ENCODE results near the gene HHIP. TPM values are rescaled to one million over a fixed set of nuclear protein-coding genes. Genes with fewer than 3 reads are reported as not detected.

The HHIP gene
- total RNA-seq, 1 experiment from 2014 or later, result 0.17 TPM

GRCh38 chr4:144709159-144709558, 63.2 kb downstream of the HHIP start:
- peak; percentile 89 for DNase-seq (ENCODE audit: low read depth)

DNA sequence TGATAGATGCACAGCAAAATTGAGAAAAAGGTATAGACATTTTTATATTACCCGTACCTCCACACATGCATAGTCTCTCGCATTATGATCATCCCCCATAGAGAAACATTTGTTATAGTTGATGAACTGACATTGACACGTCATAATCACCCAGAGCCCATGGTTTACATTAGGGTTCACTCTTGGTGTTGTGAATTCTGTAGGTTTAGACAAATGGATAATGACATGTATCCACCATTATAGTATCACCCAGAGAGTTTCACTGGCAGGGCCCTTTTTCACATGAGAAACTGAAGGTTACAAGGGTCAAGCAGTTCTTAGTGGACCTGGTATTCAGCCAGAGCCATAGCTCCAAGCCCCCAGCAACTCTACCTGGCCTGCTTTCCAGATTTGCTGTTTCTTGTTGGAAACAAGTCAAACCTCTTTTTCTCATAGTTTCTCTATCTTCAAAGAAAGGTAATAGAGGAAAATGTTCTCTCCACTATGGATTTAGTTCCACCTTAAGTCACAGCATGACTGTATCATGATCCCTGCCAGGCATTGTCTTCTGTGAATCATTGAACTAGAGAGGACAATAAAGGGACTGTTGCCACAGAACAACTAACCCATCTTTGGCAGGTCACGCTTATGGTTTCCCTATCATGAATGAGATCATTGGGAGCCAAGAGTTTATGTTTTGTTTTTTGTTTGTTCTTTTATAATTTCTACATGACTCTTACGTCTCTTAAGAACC, 64.0 kb downstream of the HHIP start:
- peak; percentile 94 for DNase-seq (ENCODE audit: low read depth)

GRCh38 chr4:144710526-144710912, 64.6 kb downstream of the HHIP start:
- peak; percentile 62 for DNase-seq (ENCODE audit: low read depth)

DNA sequence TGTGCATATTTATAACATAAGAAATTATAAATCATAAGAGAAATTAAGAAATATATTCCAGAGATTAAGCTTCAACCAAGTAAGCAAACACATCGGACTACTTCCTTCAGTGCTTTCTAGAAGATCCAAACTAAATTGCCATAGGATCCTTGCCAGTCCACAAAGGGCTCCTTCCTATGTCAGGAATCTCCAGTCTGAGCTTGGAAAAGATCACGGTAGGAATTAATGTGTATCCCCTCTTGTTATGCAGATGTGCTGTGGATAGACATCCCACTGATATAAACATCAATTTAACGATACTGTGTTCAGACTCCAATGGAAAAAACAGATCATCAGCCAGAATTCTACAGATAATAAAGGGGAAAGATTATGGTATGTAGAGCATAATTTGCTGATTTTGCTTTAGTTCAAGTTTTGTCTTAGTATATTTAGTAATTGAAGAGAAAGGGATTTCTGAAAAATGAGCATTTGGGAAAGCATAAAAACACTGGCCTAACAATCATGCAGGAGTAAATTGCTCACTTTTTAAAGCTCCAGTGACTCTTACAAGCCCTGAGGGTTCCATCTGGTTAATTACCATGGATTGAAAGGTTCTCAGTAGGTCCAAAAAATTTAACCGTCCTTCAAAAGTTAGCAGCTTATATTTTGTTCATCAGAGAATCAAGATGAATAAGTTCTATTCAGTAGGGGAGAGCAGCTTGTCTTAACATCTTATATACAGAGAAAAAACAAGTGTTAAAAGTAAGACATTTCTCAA, 65.9 kb downstream of the HHIP start:
- DNase-seq (ENCODE audit: low read depth), result peak; percentile 38

GRCh38 chr4:144712775-144713174, 66.8 kb downstream of the HHIP start:
- peak; percentile 64 for DNase-seq (ENCODE audit: low read depth)

- DNase-seq (ENCODE audit: low read depth), result no peak
Measured at GRCh38 chr4:144714166-144714565, 68.2 kb downstream of the HHIP start.

GRCh38 chr4:144715230-144715629, 69.3 kb downstream of the HHIP start:
- no peak for DNase-seq (ENCODE audit: low read depth)

DNA sequence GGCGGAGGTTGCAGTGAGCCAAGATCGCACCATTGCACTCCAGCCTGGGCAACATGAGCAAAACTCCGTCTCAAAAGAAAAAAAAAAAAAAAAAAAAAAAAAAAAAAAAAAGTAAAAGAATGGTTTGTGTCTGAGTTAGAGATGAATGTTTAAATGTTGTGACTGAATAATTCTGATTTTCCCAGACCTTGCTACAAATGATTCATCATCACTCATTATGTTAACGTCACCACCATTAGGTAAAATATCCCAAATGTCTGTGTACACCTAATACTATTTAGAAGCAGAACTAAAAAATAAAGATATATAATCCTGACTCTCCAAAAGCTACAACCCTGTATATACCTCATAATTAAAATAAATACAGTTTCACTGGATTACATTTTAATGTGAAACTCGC, 70.8 kb downstream of the HHIP start:
- DNase-seq (ENCODE audit: low read depth), result peak; percentile 51

DNA sequence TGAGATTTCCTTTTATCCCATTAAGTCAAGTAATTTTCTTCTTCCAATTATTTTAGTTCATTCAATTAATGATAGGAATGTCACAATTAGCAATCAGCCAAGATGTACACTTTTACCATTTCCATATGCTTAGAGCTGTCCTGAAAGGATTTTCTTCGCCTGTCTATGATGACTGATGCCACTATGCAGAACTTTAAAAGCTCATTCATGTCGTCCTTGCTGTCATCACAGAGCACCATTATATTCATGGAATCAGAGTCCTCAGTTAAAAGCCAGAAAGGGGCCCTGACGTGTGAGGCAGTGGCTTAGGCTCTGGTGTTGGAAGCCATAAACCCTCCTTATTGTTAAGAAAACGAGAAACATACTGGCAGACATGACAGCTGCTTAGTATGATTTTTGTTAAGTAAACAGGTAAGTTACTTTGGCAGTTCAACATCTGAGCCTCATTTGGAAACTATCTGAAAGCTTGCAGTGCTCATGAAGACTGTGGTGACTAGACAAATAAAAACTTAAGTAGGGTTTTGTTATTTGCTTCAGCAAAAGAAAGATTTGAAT, 73.1 kb downstream of the HHIP start:
- no peak for DNase-seq (ENCODE audit: low read depth)

DNA sequence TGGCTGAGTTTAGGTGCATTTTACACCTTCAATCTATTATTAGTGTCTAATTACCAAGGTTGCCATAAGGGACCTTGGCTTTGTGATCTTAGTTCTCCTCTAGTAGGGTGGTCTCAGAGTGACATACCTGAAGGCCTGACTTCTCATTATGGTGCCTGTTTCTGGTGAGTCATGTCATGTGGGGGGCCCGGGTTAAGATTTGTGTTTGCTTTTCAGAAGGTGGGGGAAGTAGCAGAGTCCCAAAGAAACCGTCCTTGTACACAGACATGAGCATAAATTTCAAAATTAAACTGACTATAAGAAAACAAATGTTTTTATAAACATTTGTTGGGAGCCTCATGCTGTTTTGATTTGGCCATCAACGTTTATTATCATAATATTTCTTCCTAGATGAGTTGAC, 74.5 kb downstream of the HHIP start:
- no peak for DNase-seq (ENCODE audit: low read depth)

DNA sequence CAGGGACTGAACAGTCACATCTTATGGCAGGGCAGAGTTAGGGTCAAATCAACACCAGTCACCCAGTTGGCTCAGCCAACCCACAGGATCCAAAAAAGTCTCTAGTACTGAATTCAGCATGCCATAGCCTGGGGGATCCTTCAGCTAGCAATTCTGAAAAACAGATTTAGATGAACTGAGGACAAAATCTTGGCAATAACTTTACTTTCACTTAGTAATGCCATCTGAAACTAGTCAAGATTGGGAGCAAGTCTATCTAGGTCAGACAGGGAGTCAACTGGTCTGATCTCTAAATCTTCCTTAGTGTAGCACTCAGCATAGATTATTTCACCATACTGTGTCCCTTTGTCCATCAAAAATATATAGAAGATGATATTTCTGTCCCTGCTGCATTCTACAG, 76.0 kb downstream of the HHIP start:
- peak; percentile 18 for DNase-seq (ENCODE audit: low read depth)

DNA sequence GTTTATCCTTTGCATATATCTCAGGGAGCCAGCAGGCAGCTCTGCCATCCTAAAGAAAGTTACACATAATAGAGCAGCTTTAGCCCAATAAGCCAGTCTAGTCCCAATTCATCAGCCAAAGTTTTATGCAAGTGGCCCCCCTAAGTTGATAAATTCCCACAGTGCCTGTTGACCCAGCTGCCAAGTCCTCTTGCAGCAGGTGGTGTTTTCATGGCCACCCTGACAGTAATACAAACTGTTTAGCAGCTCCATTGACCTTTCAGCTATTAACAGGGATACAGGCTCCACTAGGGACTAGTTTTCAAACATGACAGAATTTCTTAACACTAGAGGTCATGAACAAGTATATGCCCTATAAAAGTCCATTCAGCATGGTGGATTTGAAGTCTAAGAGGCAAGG, 77.5 kb downstream of the HHIP start:
- no peak for DNase-seq (ENCODE audit: low read depth)

GRCh38 chr4:144729175-144729574, 83.2 kb downstream of the HHIP start:
- no peak for DNase-seq (ENCODE audit: low read depth)

DNA sequence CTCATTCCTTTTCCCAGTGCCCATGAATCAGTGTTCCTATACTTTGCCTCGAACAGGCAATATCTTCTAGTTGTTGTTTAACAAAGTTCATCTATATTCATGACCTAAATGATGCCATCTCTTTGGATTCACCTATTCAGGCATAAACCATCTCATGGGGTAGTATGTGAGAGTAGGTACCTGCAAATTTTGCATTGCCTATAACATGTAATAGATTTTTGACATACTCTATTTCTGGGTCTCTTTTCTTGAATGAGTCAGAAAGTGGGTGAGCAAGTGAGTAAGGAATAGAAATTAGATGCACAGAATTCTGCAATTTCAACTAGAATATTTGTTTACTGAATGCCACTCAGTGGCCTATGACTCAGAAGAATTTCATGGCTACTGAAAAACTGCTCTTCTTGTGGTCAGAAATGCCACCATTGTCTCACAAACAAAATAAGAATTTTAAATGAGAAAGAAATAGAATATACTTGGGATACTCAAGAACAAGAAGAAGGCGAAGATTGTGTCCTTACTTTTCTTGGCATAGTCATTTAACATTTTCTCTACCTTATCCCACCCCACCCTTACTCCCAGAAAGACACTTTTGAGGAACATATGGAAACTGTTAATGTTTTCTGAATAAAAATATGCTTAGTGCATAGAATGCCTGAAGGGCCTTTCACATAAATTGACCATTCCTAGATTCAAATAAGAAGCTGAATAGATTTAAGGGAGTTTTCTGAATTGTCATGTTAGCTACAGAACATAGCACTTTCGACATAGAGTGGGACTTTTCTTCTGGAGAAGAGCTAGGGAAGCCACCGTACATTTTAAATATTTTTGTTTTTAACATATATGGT, 86.8 kb downstream of the HHIP start:
- DNase-seq (ENCODE audit: low read depth), result peak; percentile 71

DNA sequence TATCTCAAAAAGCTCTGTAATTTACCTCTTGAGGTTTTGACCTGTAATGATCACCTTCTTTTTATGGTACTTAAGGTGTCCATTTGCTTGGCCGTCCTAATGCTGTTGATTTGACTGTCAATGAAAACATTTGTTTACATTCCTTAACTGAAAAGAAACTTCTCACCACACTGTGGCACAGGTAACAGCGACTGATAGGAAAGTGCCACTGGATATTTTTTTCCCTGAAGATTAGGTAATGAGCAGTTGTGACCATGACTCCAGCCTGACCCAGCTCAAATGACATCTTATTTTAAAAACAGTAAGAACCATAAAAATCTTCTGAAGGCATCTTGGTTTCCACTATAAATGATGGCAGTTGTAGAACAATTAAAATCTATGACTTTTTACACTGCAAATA, 87.6 kb downstream of the HHIP start:
- no peak for DNase-seq (ENCODE audit: low read depth)

GRCh38 chr4:144734522-144734921, 88.6 kb downstream of the HHIP start:
- peak; percentile 78 for DNase-seq (ENCODE audit: low read depth)

DNA sequence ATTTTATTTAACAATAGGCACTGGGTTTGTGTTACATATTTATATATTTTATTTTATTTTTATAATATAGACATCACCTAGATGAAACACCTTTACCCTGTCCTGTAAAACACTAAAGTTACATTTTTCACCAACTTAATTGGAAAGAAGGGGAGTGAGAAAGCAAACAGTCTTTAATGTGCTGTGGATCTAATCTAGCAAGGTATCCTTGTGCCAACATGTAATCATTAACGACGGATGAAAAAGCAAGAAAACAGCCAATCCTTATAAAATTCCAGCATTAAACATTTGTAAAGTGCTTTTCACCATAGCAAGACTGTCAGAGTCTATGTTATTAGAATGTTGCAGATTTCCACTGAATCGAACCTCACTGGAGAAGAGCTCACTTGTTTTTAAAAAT, 92.7 kb downstream of the HHIP start:
- DNase-seq (ENCODE audit: low read depth), result no peak

GRCh38 chr4:144739511-144740033, 93.6 kb downstream of the HHIP start:
- DNase-seq (ENCODE audit: low read depth), result no peak

DNA sequence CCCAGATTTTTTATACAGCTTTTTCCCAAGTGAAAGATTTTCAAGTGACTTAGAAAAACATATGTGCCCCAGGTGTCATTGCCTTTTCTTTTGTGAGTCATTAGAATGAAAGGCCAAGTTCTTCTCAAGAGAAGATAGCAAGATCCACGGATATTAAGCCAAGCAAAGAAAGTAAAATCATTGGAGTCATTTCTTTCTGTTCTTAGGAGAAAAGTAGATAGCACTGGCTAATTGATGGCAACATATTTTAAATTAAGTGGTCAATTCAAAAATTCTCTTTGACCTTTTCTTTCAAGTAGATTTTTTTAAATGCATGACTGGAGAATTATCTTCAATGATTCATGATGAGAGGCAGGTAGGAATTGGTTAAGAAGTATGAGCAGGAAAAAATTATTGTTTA, 94.4 kb downstream of the HHIP start:
- DNase-seq (ENCODE audit: low read depth), result peak; percentile 3

GRCh38 chr4:144748814-144749555, 103.0 kb downstream of the HHIP start:
- no peak for DNase-seq (ENCODE audit: low read depth)

- DNase-seq (ENCODE audit: low read depth), result no peak
Measured at GRCh38 chr4:144750348-144750747, 104.4 kb downstream of the HHIP start.

All from M059J (cell line).